ENCODE data around the gene TRIM77. TPM values are rescaled to one million over a fixed set of nuclear protein-coding genes. Genes with fewer than 3 reads are reported as not detected.
"Not testable (repeated sequence)": the region's sequence is repeated elsewhere in the genome, so short reads cannot be mapped to it uniquely, and the experiment has no call there.

Gene TRIM77, protein sequence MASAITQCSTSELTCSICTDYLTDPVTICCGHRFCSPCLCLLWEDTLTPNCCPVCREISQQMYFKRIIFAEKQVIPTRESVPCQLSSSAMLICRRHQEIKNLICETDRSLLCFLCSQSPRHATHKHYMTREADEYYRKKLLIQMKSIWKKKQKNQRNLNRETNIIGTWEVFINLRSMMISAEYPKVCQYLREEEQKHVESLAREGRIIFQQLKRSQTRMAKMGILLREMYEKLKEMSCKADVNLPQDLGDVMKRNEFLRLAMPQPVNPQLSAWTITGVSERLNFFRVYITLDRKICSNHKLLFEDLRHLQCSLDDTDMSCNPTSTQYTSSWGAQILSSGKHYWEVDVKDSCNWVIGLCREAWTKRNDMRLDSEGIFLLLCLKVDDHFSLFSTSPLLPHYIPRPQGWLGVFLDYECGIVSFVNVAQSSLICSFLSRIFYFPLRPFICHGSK
- total RNA-seq = not detected

DNA sequence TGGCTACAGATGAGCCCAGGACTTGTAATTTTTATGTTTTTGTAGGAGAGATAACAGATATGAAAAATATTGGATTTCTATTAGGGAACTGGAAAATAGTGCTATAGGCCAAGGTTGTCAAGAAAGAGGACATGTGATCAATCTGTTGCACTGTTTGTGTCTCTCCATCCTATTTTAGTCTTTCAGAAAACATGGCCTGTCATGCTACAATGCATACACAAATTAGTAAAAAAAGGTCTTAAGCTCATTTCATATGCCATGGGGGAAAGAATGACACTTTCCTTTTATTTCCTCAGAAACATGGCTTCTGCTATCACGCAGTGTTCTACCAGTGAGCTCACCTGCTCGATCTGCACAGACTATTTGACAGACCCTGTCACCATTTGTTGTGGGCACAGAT, at the start of gene TRIM77:
Gene TRIM77, plus strand, starts transcription at position 301 of the 400 bp plus-strand sequence. Its CDS starts 0 bp downstream, at position 301.
- H3K4me1 Mint-ChIP-seq (ENCODE audit: low read depth); H3K36me3 Mint-ChIP-seq; intact Hi-C loops (cut with micrococcal nuclease); H3K27me3 Mint-ChIP-seq; POLR2A ChIA-PET; CTCF ChIA-PET; DNase-seq; H3K27ac Mint-ChIP-seq; H3K9me3 Mint-ChIP-seq; H3K4me3 Mint-ChIP-seq: not testable (repeated sequence)

DNA sequence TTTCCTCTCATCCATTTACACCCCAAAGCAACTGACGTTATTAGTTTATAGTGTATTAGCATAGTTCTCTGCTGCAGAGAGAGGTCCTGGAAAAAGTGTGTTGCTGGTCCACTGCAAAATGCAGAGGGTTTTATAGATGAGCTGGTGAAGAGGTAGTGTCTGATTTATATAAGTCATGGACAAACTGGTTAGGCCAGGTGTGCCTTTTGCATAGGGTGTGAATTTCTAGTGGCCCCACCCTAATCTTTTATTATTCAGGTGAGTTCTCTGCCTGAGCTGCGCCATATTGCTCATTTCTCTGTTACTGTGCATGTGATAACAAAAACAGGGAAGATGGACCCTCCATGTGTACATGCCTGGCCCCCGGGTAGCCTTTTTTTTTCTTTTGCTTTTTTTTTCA, 43.1 kb upstream of the TRIM77 start:
- H3K9me3 Mint-ChIP-seq = no peaks in the 10 kb centered on the region
- no peaks in the 10 kb centered on the region for H3K36me3 Mint-ChIP-seq
- ChIA-PET CTCF (no interaction called here), POLR2A (no interaction called here)
- DNase-seq = no peak
- intact Hi-C loops (cut with micrococcal nuclease) = no loop called here
- no peaks in the 10 kb centered on the region for H3K4me1 Mint-ChIP-seq (ENCODE audit: low read depth)
- no peaks in the 10 kb centered on the region for H3K27me3 Mint-ChIP-seq
- H3K27ac Mint-ChIP-seq = no peak overlapping the region
- H3K4me3 Mint-ChIP-seq = no peak overlapping the region

DNA sequence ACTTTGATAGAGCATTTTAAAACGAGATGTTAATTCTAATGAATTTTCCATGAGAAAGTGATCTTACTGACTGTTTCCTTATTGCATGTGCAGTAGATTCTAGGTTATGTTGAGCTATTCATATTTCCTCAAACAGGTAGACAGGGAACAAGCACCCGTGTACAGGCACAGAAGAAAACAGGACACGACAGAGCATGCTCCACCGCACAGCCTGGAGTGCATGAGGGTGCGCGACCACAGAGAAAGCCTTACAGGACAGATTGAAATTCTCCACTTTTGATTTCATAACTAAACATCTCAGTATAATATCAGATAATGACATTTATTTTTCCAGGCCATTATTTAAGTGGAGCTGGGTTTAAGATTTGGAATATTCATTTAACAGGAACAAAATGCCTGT, 41.9 kb upstream of the TRIM77 start:
- H3K27me3 Mint-ChIP-seq; H3K27ac Mint-ChIP-seq; H3K4me1 Mint-ChIP-seq (ENCODE audit: low read depth); H3K4me3 Mint-ChIP-seq; CTCF ChIA-PET; intact Hi-C loops (cut with micrococcal nuclease); H3K36me3 Mint-ChIP-seq; POLR2A ChIA-PET; H3K9me3 Mint-ChIP-seq; DNase-seq: not testable (repeated sequence)

DNA sequence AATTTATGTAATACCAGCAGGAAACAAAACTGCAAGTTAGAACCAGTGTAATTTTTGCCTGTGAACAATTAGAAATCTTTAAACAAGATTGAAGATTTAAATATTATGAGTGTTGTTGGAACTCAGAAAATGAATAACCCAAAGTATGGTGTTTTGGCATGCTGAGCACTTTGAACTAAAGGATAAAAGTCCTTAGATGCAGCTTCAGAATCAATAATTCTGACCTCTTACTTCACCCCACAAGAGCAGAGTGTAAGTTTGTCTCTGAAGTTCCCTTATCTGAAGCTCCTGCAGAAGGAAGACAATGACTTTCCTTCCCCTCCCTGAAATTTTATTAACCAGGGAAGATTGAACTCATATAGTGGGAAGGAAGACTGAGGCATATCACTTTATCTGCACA, 40.5 kb upstream of the TRIM77 start:
- H3K27me3 Mint-ChIP-seq; H3K9me3 Mint-ChIP-seq; H3K4me3 Mint-ChIP-seq; H3K4me1 Mint-ChIP-seq (ENCODE audit: low read depth); intact Hi-C loops (cut with micrococcal nuclease); POLR2A ChIA-PET; H3K27ac Mint-ChIP-seq; DNase-seq; H3K36me3 Mint-ChIP-seq; CTCF ChIA-PET: not testable (repeated sequence)

DNA sequence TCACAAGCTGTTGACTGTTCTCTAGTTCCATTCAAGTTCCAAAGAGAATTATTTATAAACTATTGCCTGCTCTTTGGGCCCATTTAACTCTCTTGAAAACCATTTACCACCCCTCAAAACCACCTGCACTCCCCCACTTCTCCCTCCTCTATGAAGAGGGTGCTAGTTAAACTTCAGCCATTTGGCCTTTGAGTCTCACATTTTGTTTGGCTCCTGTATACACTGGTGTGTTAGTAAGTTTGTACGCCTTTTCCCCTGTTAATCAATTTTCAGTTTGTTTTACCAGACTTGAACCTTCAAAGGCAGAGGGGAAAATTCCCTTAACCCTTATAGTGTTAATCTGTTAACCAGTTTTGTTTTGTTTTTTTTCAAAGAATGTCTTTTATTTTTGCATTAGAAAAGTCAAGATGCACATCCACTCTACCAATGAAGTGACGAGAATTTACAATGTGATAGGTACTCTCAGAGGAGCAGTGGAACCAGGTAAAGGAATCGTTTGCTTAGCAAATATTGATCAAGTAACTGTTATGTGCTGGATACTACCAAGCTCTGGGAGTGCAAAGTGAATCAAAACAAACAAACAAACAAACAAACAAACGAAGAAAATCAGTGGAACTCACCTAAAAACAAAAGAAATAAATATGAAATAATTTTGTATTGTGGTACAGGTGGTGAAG, 40.0 kb upstream of the TRIM77 start:
- CTCF ChIA-PET = not testable (repeated sequence)

DNA sequence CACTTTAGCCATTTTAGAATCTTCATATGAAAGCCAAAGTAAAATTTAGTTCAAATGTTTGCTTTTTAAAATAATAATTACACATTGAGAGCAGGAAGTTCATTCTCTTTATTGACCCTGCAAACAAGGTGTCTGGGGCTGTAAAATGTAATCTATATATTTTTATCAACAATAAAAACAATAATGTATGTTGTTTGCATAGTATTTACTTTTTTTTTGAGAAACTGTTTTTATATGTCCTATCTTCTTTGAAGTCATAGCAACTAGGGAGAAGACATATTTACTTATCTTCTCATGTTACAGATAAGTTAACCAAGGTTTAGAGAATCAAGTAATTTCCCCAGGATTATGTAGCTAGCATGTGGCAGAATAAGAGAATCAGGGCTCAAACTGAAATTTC, 37.6 kb upstream of the TRIM77 start:
- intact Hi-C loops (cut with micrococcal nuclease); H3K4me1 Mint-ChIP-seq (ENCODE audit: low read depth): not testable (repeated sequence)

More for the DNA sequence above, 40.0 kb upstream of the TRIM77 start:
- H3K27ac Mint-ChIP-seq; H3K27me3 Mint-ChIP-seq; intact Hi-C loops (cut with micrococcal nuclease); DNase-seq; H3K4me3 Mint-ChIP-seq; POLR2A ChIA-PET; H3K4me1 Mint-ChIP-seq (ENCODE audit: low read depth); H3K9me3 Mint-ChIP-seq; H3K36me3 Mint-ChIP-seq: not testable (repeated sequence)

DNA sequence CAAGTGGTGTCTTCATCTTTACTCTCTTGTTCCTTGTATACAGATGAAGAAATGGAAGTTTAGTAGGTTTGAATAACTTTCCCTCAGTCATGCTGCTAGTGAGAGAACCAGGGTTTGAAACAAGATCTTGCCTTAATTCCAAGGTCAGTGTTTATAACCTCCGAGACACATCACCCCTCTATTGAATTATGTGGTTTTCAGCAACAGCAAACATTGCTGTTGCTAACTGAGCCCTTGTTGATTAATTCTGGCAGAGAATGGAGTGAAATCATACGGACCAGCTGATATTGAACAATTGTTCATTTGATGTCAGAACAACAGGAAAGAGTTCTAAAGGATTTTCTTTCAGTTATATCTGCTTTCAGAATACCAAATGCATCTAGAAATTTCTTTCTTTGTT, 36.7 kb upstream of the TRIM77 start:
- DNase-seq; POLR2A ChIA-PET; H3K4me3 Mint-ChIP-seq; H3K9me3 Mint-ChIP-seq; H3K36me3 Mint-ChIP-seq; H3K4me1 Mint-ChIP-seq (ENCODE audit: low read depth); intact Hi-C loops (cut with micrococcal nuclease); CTCF ChIA-PET; H3K27ac Mint-ChIP-seq; H3K27me3 Mint-ChIP-seq: not testable (repeated sequence)

More for the DNA sequence above, 37.6 kb upstream of the TRIM77 start:
- H3K9me3 Mint-ChIP-seq, CTCF ChIA-PET, POLR2A ChIA-PET, H3K27me3 Mint-ChIP-seq, H3K27ac Mint-ChIP-seq, H3K4me3 Mint-ChIP-seq, H3K36me3 Mint-ChIP-seq, DNase-seq: not testable (repeated sequence)

DNA sequence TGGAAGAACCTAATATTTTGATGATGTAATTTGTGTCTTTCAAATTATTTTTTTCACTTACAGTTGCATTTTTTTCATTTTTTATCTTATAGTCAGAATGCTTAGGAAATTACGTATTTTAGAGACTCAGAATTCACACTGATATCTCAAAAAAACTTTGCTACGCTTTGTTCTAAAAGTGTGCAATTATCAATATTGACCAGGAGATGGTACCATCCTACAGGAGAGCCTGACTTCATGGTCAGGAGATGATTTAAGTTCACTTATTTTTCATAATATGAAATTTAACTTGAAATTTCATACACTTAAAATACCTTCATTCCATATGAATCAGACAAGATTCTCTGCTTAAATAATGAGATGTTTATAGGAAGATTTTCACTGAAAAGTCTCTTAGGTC, 34.7 kb upstream of the TRIM77 start:
- intact Hi-C loops (cut with micrococcal nuclease); DNase-seq; CTCF ChIA-PET; H3K27ac Mint-ChIP-seq; POLR2A ChIA-PET; H3K36me3 Mint-ChIP-seq; H3K4me1 Mint-ChIP-seq (ENCODE audit: low read depth); H3K9me3 Mint-ChIP-seq; H3K4me3 Mint-ChIP-seq; H3K27me3 Mint-ChIP-seq: not testable (repeated sequence)

DNA sequence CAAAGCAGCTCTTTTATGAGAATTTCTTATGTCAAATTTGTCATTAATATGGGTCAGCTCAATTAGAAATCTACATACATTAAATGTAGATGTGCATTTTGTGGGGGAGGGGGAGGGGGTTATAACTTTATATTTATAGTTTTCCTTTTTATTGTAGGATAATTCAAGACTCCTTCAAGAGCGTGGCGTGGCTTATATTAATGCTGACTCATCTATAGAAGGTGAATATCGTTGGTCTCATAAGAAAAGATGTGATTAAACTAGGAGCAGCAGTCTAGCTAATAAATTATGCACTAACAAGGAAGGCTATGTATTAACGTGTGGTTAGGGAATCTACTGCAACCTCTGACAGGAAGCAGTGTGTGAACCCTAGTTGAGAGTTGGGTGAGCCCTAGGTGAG, 34.2 kb upstream of the TRIM77 start:
- H3K27ac Mint-ChIP-seq; H3K27me3 Mint-ChIP-seq; DNase-seq; intact Hi-C loops (cut with micrococcal nuclease); H3K9me3 Mint-ChIP-seq; CTCF ChIA-PET; H3K36me3 Mint-ChIP-seq; H3K4me1 Mint-ChIP-seq (ENCODE audit: low read depth); H3K4me3 Mint-ChIP-seq; POLR2A ChIA-PET: not testable (repeated sequence)

DNA sequence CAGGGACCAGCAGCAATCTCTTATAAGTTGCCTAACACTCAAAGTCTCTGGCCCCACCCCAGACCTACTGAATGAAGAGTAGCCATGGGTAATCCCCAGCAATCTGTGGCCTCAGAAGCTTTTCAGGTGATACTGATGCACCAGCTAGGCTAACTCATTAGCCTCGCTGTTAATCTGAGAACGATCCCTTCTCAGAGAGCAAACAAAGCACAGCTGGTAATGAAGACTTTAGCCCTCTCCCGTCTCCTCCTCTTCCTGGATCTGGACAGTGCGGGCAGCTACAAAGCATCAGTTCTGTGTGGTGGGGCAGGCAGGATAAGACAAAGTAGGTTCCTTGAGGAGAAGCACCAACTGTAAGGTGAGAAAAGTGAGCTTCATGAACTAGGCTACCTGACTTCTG, 3.0 kb upstream of the TRIM77 start:
- H3K9me3 Mint-ChIP-seq; H3K27ac Mint-ChIP-seq; H3K4me1 Mint-ChIP-seq (ENCODE audit: low read depth); DNase-seq; H3K36me3 Mint-ChIP-seq; H3K27me3 Mint-ChIP-seq; CTCF ChIA-PET; intact Hi-C loops (cut with micrococcal nuclease); H3K4me3 Mint-ChIP-seq; POLR2A ChIA-PET: not testable (repeated sequence)

DNA sequence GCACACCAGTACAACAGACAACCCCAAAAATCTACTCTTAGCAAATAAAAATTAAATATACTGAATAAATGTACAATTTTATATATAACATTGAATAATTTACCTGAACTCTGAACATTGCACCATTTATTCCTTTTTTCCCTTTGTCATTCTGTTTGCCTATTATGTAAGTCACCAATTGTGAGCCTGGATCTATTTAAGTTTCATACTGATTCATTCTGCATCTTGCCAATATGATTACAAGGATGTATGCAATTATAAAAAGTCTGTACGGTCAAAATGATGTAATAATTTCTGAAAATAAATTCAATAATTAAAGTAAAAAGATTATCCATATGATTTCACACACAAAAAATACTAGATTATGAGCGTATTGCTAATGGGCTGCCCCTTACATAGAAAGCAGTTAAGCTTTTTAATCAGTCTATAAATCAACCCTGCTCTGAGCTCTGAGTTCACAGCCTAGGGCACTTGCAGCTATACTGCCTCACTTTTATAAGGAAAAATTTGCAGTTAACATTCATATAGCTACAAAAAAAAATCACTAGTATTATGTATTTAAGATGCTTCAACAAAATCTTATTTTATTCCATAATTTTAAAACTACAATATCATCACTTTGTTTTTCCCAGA, 14.9 kb downstream of the TRIM77 start:
- DNase-seq; H3K36me3 Mint-ChIP-seq; H3K27ac Mint-ChIP-seq; H3K9me3 Mint-ChIP-seq; H3K4me3 Mint-ChIP-seq; CTCF ChIA-PET; H3K4me1 Mint-ChIP-seq (ENCODE audit: low read depth); POLR2A ChIA-PET; H3K27me3 Mint-ChIP-seq; intact Hi-C loops (cut with micrococcal nuclease): not testable (repeated sequence)

DNA sequence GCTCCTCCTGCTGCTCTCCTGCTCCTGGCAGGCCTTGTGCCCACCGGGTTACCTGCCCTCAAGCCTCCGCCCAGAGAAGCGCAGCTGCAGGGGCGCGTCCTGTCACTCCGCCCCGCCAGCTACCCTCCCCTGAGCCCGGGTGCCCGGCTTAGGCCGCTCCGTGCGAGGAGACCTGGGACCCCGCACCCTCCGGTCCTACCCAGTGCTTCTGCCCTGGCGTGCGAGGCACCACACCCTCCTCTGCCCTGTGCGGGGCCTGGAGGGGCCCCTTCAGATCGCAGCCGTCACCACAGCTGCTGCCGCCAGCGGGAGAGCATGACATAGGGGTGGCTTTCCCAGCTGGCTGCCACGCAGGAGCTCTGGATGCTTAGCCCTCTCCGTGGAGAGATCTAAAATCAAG, 20.1 kb downstream of the TRIM77 start:
- H3K9me3 Mint-ChIP-seq; POLR2A ChIA-PET; DNase-seq; H3K4me3 Mint-ChIP-seq; H3K4me1 Mint-ChIP-seq (ENCODE audit: low read depth); H3K27me3 Mint-ChIP-seq; intact Hi-C loops (cut with micrococcal nuclease); CTCF ChIA-PET; H3K36me3 Mint-ChIP-seq; H3K27ac Mint-ChIP-seq: not testable (repeated sequence)

DNA sequence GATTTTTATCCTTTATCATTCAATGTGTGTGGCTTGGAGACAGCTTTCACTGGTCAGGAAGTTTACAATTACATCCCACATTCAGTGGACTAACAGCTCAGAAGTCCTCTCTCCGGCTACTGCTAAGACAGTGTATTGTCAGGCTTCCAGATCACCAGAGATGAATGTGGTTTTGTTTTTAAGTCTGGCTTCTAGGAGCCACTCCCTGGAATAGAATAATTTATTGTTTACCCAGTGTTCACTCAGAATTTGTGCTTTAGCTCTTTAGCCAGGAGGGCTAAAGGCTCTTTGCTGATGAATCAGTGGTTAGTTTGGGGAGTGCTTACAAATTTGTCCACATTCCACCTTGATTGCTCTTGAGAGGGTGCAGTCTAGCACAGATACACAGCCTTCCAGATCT, 26.5 kb downstream of the TRIM77 start:
- CTCF ChIA-PET = no interaction called here
- H3K4me1 Mint-ChIP-seq (ENCODE audit: low read depth) = no peaks in the 10 kb centered on the region
- intact Hi-C loops (cut with micrococcal nuclease) = no loop called here
- no peaks in the 10 kb centered on the region for H3K36me3 Mint-ChIP-seq
- POLR2A ChIA-PET = no interaction called here
- H3K4me3 Mint-ChIP-seq = no peak overlapping the region
- no peaks in the 10 kb centered on the region for H3K9me3 Mint-ChIP-seq
- H3K27ac Mint-ChIP-seq = no peak overlapping the region
- no peaks in the 10 kb centered on the region for H3K27me3 Mint-ChIP-seq
- no peak for DNase-seq

Measured in activated CD4-positive, alpha-beta memory T cell treated with anti-CD3 and anti-CD28 coated beads for 36 hours (primary cell).